Left kidney (tissue), 2 donors: ENCODE measurements around the gene SCGB2A2. TPM values are rescaled to one million over a fixed set of nuclear protein-coding genes. Genes with fewer than 3 reads are reported as not detected.

ENCODE experiments used
- DNase-seq: peaks from one replicate; pipeline ENCODE4 v3.0.0-alpha.2; 2013
- polyA plus RNA-seq: library from polyadenylated mRNA; unstranded; fragments of 120-200 nt; gene quantifications from one replicate; pipeline ENCODE4 v1.2.1, GENCODE V29; 2013; ENCODE audit not compliant: insufficient read length

SCGB2A2 gene
- polyA plus RNA-seq, 1 donor: not detected

GRCh38 chr11:62306227-62306626, 36.3 kb downstream of the SCGB2A2 start:
- DNase-seq: no peak

- DNase-seq: no peak
These were observed 38.0 kb downstream of the SCGB2A2 start for GRCh38 chr11:62307950-62308349.

GRCh38 chr11:62309991-62310390, 40.0 kb downstream of the SCGB2A2 start:
- no peak for DNase-seq

- no peak for DNase-seq
These were observed 45.5 kb downstream of the SCGB2A2 start for GRCh38 chr11:62315431-62315830.

- DNase-seq: no peak
These were observed 52.6 kb downstream of the SCGB2A2 start for GRCh38 chr11:62322524-62322923.

Other genes with a start within 250 kb of the SCGB2A2 start
- 51.0 TPM for gene INCENP, start 146.1 kb upstream of the SCGB2A2 start, polyA plus RNA-seq
- gene SCGB1D1, start 79.9 kb upstream of the SCGB2A2 start, polyA plus RNA-seq: not detected
- gene SCGB2A1, start 61.5 kb upstream of the SCGB2A2 start, polyA plus RNA-seq: 0.37 TPM
- 0.80 TPM for gene SCGB1D2, start 27.9 kb upstream of the SCGB2A2 start, polyA plus RNA-seq
- not detected for gene SCGB1D4, start 28.9 kb downstream of the SCGB2A2 start, polyA plus RNA-seq
- gene ASRGL1, start 67.3 kb downstream of the SCGB2A2 start, polyA plus RNA-seq: 60.7 TPM
- gene SCGB1A1, start 148.9 kb downstream of the SCGB2A2 start, polyA plus RNA-seq: not detected